IMR-90 (cell line): ENCODE results near the gene SMOC1. TPM values are rescaled to one million over a fixed set of nuclear protein-coding genes. Genes with fewer than 3 reads are reported as not detected.

Source experiments
- ATAC-seq: fragments of 200-7000 bp; cut with Tn5 transposase; 2 replicates; pipeline ENCODE4 v1.9.1; 2020; ENCODE audit warnings: low read depth, mild to moderate bottlenecking, moderate library complexity
- BruUV-seq: library from RNA; stranded (reverse); fragments of 400-500 nt; replicated peaks from 2 replicates; lab custom pipeline; 2021; lab: Mats Ljungman, UMichigan
- CTCF ChIA-PET: fragments of 300-600 bp; formaldehyde crosslinking; extraction: SDS; loops from one replicate; lab custom pipeline; 2021; ENCODE audit warnings: antibody characterized with exemption; lab: Yijun Ruan, JAX
- POLR2A ChIA-PET: fragments of 300-600 bp; sonication (Branson Sonifier 250); formaldehyde crosslinking; loops from one replicate; lab custom pipeline; 2022; ENCODE audit warnings: antibody characterized with exemption; ENCODE audit not compliant: unreplicated experiment; lab: Charles Lee
- DNase-seq: peaks from one replicate; pipeline ENCODE4 v3.0.0; 2013
- H2AFZ ChIP-seq: replicated peaks from 2 replicates; pipeline ENCODE3; 2013; ENCODE audit warnings: low read length, mild to moderate bottlenecking; ENCODE audit not compliant: poor library complexity
- H2AK5ac ChIP-seq: 2 replicates; pipeline ENCODE4 v1.6.1; 2013; ENCODE audit warnings: low read depth, low read length, inconsistent platforms
- H2AK9ac ChIP-seq: replicated peaks from 2 replicates; pipeline ENCODE3; 2013; ENCODE audit warnings: mild to moderate bottlenecking, low read depth, low read length, moderate library complexity; ENCODE audit not compliant: poor library complexity
- H2BK120ac ChIP-seq: 2 replicates; pipeline ENCODE4 v1.6.1; 2013; ENCODE audit warnings: low read depth, low read length, inconsistent platforms
- H2BK15ac ChIP-seq: 3 replicates; pipeline ENCODE4 v1.6.1; 2013; ENCODE audit warnings: low read depth, low read length, inconsistent platforms
- H2BK20ac ChIP-seq: 2 replicates; pipeline ENCODE4 v1.6.1; 2013; ENCODE audit warnings: low read depth, mild to moderate bottlenecking, inconsistent platforms, low read length, moderate library complexity
- H2BK5ac ChIP-seq: 2 replicates; pipeline ENCODE4 v1.6.1; 2013; ENCODE audit warnings: mild to moderate bottlenecking, low read depth, low read length, inconsistent platforms; ENCODE audit not compliant: poor library complexity, severe bottlenecking
- H3K14ac ChIP-seq: replicated peaks from 2 replicates; pipeline ENCODE4 v1.6.1; 2013; ENCODE audit warnings: low read depth, low read length, inconsistent platforms
- H3K18ac ChIP-seq: 2 replicates; pipeline ENCODE4 v1.6.1; 2013; ENCODE audit warnings: low read depth, low read length, control low read depth
- H3K23ac ChIP-seq: 2 replicates; pipeline ENCODE4 v1.6.1; 2013; ENCODE audit warnings: low read depth, low read length, inconsistent platforms
- H3K27ac ChIP-seq: 2 replicates; pipeline ENCODE4 v1.5.1; 2013; ENCODE audit warnings: mild to moderate bottlenecking, control low read depth, low read length; ENCODE audit not compliant: insufficient read depth
- H3K27me3 ChIP-seq: 2 replicates; pipeline ENCODE4 v1.6.1; 2013; ENCODE audit warnings: low read length; ENCODE audit not compliant: control insufficient read depth, insufficient read depth
- H3K36me3 ChIP-seq: 2 replicates; pipeline ENCODE4 v1.6.1; 2013; ENCODE audit warnings: low read length, mixed read lengths; ENCODE audit not compliant: control insufficient read depth, insufficient read depth
- H3K4ac ChIP-seq: 2 replicates; pipeline ENCODE4 v1.6.1; 2013; ENCODE audit warnings: low read depth, low read length, inconsistent platforms
- H3K4me1 ChIP-seq: 2 replicates; pipeline ENCODE4 v1.6.1; 2013; ENCODE audit warnings: low read length, mixed read lengths; ENCODE audit not compliant: control insufficient read depth, insufficient read depth
- H3K4me2 ChIP-seq: 2 replicates; pipeline ENCODE4 v1.6.1; 2013; ENCODE audit warnings: low read depth, mild to moderate bottlenecking, control low read depth, low read length, moderate library complexity
- H3K4me3 ChIP-seq: 2 replicates; pipeline ENCODE4 v1.5.1; 2013; ENCODE audit warnings: low read depth, mild to moderate bottlenecking, control low read depth, low read length, moderate library complexity; ENCODE audit not compliant: insufficient read depth
- H3K56ac ChIP-seq: 2 replicates; pipeline ENCODE4 v1.6.1; 2013; ENCODE audit warnings: low read length, inconsistent platforms; ENCODE audit not compliant: insufficient read depth; ENCODE audit errors: extremely low read depth
- H3K79me1 ChIP-seq, 2 experiments: 2 replicates each; pipeline ENCODE4 v1.6.1; 2013; ENCODE audit warnings: low read length in 2 of 2, inconsistent platforms in 1 of 2, low read depth in 1 of 2
- H3K9ac ChIP-seq: 2 replicates; pipeline ENCODE4 v1.6.1; 2013; ENCODE audit warnings: low read depth, low read length, control low read depth
- H3K9me1 ChIP-seq: 2 replicates; pipeline ENCODE4 v1.6.1; 2013; ENCODE audit warnings: low read length, inconsistent platforms; ENCODE audit not compliant: insufficient read depth
- H3K9me3 ChIP-seq: 2 replicates; pipeline ENCODE4 v1.6.1; 2013; ENCODE audit warnings: low read length; ENCODE audit not compliant: control insufficient read depth, insufficient read depth
- H4K20me1 ChIP-seq: 2 replicates; pipeline ENCODE4 v1.6.1; 2013; ENCODE audit warnings: low read length, inconsistent platforms; ENCODE audit not compliant: insufficient read depth
- H4K5ac ChIP-seq: 2 replicates; pipeline ENCODE4 v1.6.1; 2013; ENCODE audit warnings: mild to moderate bottlenecking, low read depth, low read length, control low read depth
- H4K8ac ChIP-seq, 2 experiments: 2 replicates each; pipeline ENCODE4 v1.6.1; 2013; ENCODE audit warnings: low read depth in 2 of 2, low read length in 2 of 2, control low read depth in 1 of 2, inconsistent platforms in 1 of 2
- H4K91ac ChIP-seq: 2 replicates; pipeline ENCODE4 v1.6.1; 2013; ENCODE audit warnings: low read depth, low read length, inconsistent platforms; ENCODE audit not compliant: insufficient read depth
- MAFK ChIP-seq: IDR thresholded peaks from 2 replicates; pipeline ENCODE4 v1.6.1; 2012; ENCODE audit warnings: low read depth, low read length, improper control_type of control experiment
- MXI1 ChIP-seq: IDR thresholded peaks from 2 replicates; pipeline ENCODE4 v1.6.1; 2012; ENCODE audit warnings: low read depth, mild to moderate bottlenecking, low read length, moderate library complexity, borderline replicate concordance
- POLR2A ChIP-seq: IDR thresholded peaks from 2 replicates; pipeline ENCODE4 v1.6.1; 2012; ENCODE audit warnings: mild to moderate bottlenecking, low read depth, low read length
- RCOR1 ChIP-seq: IDR thresholded peaks from 2 replicates; pipeline ENCODE4 v1.6.1; 2012; ENCODE audit warnings: mild to moderate bottlenecking, low read length, improper control_type of control experiment; ENCODE audit not compliant: insufficient replicate concordance
- dilution Hi-C: fragments of 300-500 bp; cut with HindIII; formaldehyde crosslinking; loops from one replicate; pipeline ENCODE4 v1.14.3; 2018; ENCODE audit warnings: low sequenced_read_pairs; ENCODE audit not compliant: unreplicated experiment
- in situ Hi-C: fragments of 300-500 bp; cut with MboI; formaldehyde crosslinking; loops from 3 replicates; pipeline ENCODE4 v1.14.3; 2019; ENCODE audit warnings: low sequenced_read_pairs, inconsistent platforms, mixed read lengths
- intact Hi-C: fragments of 100-400 bp; cut with micrococcal nuclease; formaldehyde crosslinking; loops from 2 replicates; pipeline ENCODE4 v1.10.0; 2022
- polyA plus RNA-seq, 3 experiments: library from polyadenylated mRNA; depleted of rRNA; stranded (reverse); fragments of >200 nt; gene quantifications; 2 replicates each; pipeline ENCODE4 v1.2.3, GENCODE V29; 2012; ENCODE audit warnings: low replicate concordance in 1 of 3
- total RNA-seq: library from RNA; depleted of rRNA; stranded (reverse); fragments of >200 nt; gene quantifications from 2 replicates; pipeline ENCODE4 v1.2.3, GENCODE V29; 2012

The SMOC1 gene
- total and polyA plus RNA-seq, 2 of the 4 experiments (the other 2 are of a cell fraction) = 0.90 to 4.1 TPM

DNA sequence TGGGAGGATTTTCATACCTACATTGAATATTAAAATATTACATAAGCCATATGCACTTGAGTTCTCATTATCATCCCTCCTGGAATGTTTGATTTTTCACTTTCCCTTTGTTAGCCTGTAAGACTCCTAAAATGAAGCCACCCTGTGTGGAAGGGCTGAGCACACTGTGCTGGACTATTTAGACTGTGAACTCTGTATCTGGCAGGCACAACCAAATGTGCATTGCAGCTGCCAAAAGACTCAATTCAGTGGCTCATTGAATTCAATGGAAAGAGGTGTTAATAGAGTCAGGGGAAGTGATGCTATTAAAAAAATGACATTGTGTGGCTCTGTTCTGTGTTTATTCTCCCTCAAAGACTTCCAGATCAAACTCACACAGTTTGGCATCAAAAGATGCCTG, 111.1 kb downstream of the SMOC1 start:
- TF ChIP-seq MAFK = no peak
- TF ChIP-seq RCOR1 = no peak
- no peak for TF ChIP-seq POLR2A
- TF ChIP-seq MXI1 = no peak
- ChIA-PET CTCF (no interaction called here), POLR2A (no interaction called here)
- Histone ChIP-seq H3K9me1 (peaks cover 3% of the 10 kb centered on the region; the same call in 1 of the 2 replicates), H4K91ac (peak overlapping the region; percentile 4; the same call in 1 of the 2 replicates), H3K4ac (no peak overlapping the region), H3K18ac (no peak overlapping the region), H2BK20ac (no peak overlapping the region; the same call in 1 of the 2 replicates), H3K27ac (no peak overlapping the region), H2BK15ac (no peak overlapping the region), H4K5ac (no peak overlapping the region), H2AFZ (no peak overlapping the region), H3K27me3 (no peaks in the 10 kb centered on the region), H4K8ac (no peak overlapping the region), H3K4me2 (no peak overlapping the region), H2BK5ac (no peak overlapping the region), H2AK5ac (no peak overlapping the region), H3K23ac (no peak overlapping the region), H3K9me3 (no peaks in the 10 kb centered on the region), H4K20me1 (no peaks in the 10 kb centered on the region), H3K4me3 (no peak overlapping the region), H2BK120ac (no peak overlapping the region), H3K79me1 (no peaks in the 10 kb centered on the region), H3K56ac (no peak overlapping the region), H3K36me3 (no peaks in the 10 kb centered on the region), H3K4me1 (peaks cover 4% of the 10 kb centered on the region), H2AK9ac (no peak overlapping the region), H3K9ac (no peak overlapping the region), H3K14ac (no peak overlapping the region)
- DNase-seq (no peak), ATAC-seq (no peak)
- in situ Hi-C loops (no loop called here), dilution Hi-C loops (no loop called here), intact Hi-C loops (no loop called here)
- BruUV-seq = no TSS peak
